ENCODE data around the gene MYO1H.
A peak's percentile ranks its signal among the peaks of the same experiment; 100 is the strongest.

The MYO1H gene

GRCh38 chr12:109475121-109475520 lies 127.4 kb downstream of the MYO1H start:
- Mint-ChIP-seq H3K4me3 (peak overlapping the region; percentile 99), H3K36me3 (ENCODE audit: low read depth) (peaks cover 32% of the 10 kb centered on the region), H3K27me3 (no peaks in the 10 kb centered on the region), H3K27ac (no peak overlapping the region), H3K9me3 (no peaks in the 10 kb centered on the region), H3K4me1 (ENCODE audit: low read depth) (peaks cover 48% of the 10 kb centered on the region)
- DNase-seq = no peak

DNA sequence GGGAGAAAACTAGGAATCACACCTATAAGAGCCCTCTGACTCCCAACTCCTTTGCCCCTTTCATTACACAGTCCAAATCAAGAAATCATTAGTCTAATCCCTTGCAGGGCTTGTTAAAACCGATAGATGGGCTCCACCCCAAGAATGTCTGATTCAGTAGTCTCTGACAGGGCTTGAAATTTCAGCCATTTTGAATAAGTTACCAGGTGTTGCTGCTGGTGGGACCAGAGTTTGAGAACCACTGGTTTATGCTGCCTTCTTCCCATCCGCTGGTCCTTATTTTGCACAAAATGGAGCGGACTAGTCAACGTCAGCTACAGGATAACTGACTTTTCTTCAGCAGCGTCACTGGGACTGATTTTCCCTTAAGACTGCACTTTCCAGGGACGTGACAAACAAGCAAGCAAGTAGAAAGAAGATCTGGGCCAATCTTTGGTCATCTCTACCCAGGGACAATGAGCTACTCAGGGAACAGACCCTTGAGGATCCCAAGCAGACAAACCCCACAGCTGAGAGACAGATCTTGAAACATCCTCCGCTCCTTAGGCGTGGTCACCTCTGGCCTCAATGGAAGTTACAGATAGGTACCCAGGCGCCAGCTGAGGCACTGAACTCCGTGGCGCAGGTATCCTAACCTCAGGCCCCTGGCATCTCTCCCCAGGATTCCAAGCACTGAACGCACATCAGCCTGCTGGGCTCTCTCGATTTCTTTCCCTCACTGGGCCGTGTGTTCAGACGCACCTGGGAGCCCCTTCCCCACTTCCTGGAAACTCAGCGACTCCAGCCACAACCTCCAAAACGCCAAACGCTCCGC lies 128.5 kb downstream of the MYO1H start:
- Mint-ChIP-seq H3K4me1 (ENCODE audit: low read depth) (peaks cover 39% of the 10 kb centered on the region), H3K36me3 (ENCODE audit: low read depth) (peaks cover 29% of the 10 kb centered on the region), H3K27ac (peak overlapping the region; percentile 100), H3K4me3 (peak overlapping the region; percentile 99), H3K9me3 (no peaks in the 10 kb centered on the region), H3K27me3 (no peaks in the 10 kb centered on the region)
- DNase-seq = no peak

GRCh38 chr12:109476807-109477184 lies 129.1 kb downstream of the MYO1H start:
- no peaks in the 10 kb centered on the region for H3K27me3 Mint-ChIP-seq
- DNase-seq = no peak
- H3K36me3 Mint-ChIP-seq (ENCODE audit: low read depth) = peaks cover 30% of the 10 kb centered on the region
- H3K27ac Mint-ChIP-seq = peak overlapping the region; percentile 100
- H3K9me3 Mint-ChIP-seq = no peaks in the 10 kb centered on the region
- peak overlapping the region; percentile 99 for H3K4me3 Mint-ChIP-seq
- peaks cover 39% of the 10 kb centered on the region for H3K4me1 Mint-ChIP-seq (ENCODE audit: low read depth)

DNA sequence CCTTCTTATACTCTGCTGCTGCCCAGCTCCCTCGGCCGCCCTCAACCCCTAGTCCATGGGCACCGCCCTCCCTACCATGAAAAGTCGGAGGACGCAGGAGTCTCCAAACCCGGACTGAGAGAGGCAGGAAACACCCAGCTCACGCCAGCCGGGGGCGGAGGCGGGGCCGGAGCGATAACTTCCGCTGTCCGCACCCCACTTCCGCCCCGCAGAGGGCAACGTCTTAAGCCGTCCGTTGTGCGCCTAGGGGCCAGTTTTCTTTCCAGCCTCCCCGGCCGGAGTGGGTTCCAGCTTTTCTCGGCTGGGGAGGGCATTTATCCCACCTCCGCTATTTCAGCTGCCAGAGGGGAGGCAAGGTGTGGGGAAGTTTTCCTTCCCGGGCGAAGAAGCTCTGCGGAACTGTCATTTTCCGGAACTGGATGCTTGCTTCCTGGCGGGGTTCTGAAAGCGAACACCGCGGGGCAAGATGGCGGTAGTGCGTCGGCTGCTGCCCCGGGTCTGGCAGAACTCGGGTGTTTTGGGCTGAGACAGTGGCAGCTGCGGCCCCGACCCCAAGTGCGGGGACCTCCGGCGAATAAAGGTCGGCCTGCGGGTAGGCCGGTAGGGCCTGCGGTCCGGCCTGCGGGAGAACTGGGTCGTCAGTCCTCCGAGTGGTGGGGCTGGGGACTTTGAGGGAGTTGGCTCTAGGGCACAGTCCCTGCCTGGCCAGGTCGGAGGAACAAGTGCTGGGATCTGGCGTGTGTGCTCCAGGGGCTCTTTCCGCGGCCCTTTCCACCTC lies 129.7 kb downstream of the MYO1H start, which contains the start of the genes KCTD10 and UBE3B:
Gene KCTD10, minus strand, starts transcription at position 116 of the 778 bp plus-strand sequence. Its CDS starts 38 bp downstream, at position 78.
Gene UBE3B, plus strand, starts transcription at position 450 of the 778 bp plus-strand sequence. CDS start 5,918 bp downstream, outside the sequence.
- H3K27ac Mint-ChIP-seq = peak within 1 kb of the TSS; percentile 100
- H3K27me3 Mint-ChIP-seq = no peaks in the 10 kb centered on the region
- peak within 1 kb of the TSS; percentile 99 for H3K4me3 Mint-ChIP-seq
- H3K36me3 Mint-ChIP-seq (ENCODE audit: low read depth) = peaks cover 32% of the 10 kb centered on the region
- H3K4me1 Mint-ChIP-seq (ENCODE audit: low read depth) = peaks cover 39% of the 10 kb centered on the region
- DNase-seq = peak; percentile 92
- no peaks in the 10 kb centered on the region for H3K9me3 Mint-ChIP-seq

DNA sequence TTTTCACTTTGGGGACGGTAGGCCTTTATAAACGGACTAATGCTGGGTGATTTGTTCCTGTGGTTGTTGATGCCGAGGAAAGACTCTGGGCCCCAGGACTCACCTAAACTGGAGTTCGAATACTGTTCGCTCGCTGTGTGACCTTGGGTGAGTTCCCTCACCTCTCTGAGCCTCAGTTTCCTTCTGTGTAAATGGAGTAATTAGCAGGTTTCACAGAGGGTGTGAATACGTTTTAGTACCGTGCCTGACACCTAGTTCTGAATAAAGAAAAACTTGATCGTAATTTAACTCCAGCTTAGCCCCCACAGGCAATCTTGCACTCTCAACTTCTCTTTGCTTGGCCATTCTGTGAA lies 130.2 kb downstream of the MYO1H start:
- Mint-ChIP-seq H3K4me1 (ENCODE audit: low read depth) (peaks cover 37% of the 10 kb centered on the region), H3K27ac (peak overlapping the region; percentile 100), H3K36me3 (ENCODE audit: low read depth) (peaks cover 30% of the 10 kb centered on the region), H3K4me3 (peak overlapping the region; percentile 99), H3K9me3 (no peaks in the 10 kb centered on the region), H3K27me3 (no peaks in the 10 kb centered on the region)
- no peak for DNase-seq

DNA sequence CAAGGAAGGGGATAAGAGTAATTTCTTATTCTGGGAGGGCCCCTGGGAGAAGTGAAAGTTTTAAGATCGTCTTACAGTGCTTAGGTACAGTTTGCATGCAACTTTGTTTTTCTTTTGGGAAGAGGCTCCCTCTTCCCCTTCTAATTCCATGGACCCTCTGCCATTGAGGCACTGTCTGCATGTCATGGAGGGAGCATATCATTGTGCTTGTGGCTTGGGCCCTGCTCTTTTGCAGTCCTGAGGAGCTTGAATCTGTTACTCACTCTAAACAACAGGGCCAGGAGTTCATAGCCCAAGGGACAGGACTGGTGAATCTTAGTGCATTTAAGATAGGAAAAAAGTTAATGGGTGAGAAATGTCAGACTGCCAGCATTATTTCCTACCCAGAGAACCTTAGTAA lies 132.1 kb downstream of the MYO1H start:
- no peaks in the 10 kb centered on the region for H3K27me3 Mint-ChIP-seq
- DNase-seq = no peak
- peaks cover 40% of the 10 kb centered on the region for H3K36me3 Mint-ChIP-seq (ENCODE audit: low read depth)
- peaks cover 32% of the 10 kb centered on the region for H3K4me1 Mint-ChIP-seq (ENCODE audit: low read depth)
- no peaks in the 10 kb centered on the region for H3K9me3 Mint-ChIP-seq
- peak overlapping the region; percentile 6 for H3K27ac Mint-ChIP-seq
- H3K4me3 Mint-ChIP-seq = no peak overlapping the region

- DNase-seq = no peak
- Mint-ChIP-seq H3K27me3 (no peaks in the 10 kb centered on the region), H3K9me3 (no peaks in the 10 kb centered on the region), H3K36me3 (ENCODE audit: low read depth) (peaks cover 46% of the 10 kb centered on the region), H3K4me3 (no peak overlapping the region), H3K4me1 (ENCODE audit: low read depth) (peaks cover 30% of the 10 kb centered on the region), H3K27ac (no peak overlapping the region)
Observed at GRCh38 chr12:109480356-109480755, 132.7 kb downstream of the MYO1H start.

DNA sequence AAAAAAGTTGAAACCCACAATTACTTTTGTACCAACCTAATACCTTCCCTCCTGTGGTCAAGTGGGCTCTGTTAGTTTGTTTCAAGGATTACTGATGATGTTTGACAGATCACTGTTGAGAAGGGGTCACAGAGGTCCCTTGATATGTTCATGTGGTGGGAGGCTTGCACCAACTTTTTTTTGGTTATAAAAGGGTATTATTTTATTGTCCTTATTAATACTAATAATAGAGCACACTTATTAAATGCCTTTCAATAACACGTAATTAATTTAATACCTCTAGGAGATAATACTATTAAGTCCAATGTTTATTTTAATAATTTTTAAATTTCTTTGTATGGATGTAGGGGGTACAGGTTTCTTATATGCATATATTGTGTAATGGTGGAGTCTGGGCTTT lies 134.2 kb downstream of the MYO1H start:
- Mint-ChIP-seq H3K27ac (no peak overlapping the region), H3K36me3 (ENCODE audit: low read depth) (peaks cover 55% of the 10 kb centered on the region), H3K9me3 (no peaks in the 10 kb centered on the region), H3K4me1 (ENCODE audit: low read depth) (peaks cover 15% of the 10 kb centered on the region), H3K4me3 (no peak overlapping the region), H3K27me3 (no peaks in the 10 kb centered on the region)
- no peak for DNase-seq

DNA sequence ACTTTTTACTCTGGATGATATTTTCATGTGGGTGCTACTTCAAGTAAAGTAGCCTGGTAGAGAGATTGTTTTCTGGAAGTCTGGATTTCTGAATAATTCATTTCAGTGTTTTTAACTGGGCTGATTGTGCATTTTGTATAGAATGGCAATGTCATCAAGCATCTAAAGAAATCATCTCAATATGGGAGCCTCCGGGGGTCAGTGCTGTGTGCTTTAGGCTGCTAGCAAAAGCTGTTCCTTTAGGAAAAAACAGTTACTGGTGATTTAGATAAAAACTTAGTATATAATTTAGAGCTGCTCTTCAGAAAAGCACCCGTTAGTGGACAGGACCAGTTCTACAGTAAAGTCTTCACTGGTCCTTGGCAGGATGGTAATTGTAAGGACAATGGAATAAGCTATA lies 134.8 kb downstream of the MYO1H start:
- Mint-ChIP-seq H3K27me3 (no peaks in the 10 kb centered on the region), H3K36me3 (ENCODE audit: low read depth) (peaks cover 55% of the 10 kb centered on the region), H3K4me1 (ENCODE audit: low read depth) (peaks cover 15% of the 10 kb centered on the region), H3K27ac (no peak overlapping the region), H3K4me3 (no peak overlapping the region), H3K9me3 (no peaks in the 10 kb centered on the region)
- DNase-seq = no peak

DNA sequence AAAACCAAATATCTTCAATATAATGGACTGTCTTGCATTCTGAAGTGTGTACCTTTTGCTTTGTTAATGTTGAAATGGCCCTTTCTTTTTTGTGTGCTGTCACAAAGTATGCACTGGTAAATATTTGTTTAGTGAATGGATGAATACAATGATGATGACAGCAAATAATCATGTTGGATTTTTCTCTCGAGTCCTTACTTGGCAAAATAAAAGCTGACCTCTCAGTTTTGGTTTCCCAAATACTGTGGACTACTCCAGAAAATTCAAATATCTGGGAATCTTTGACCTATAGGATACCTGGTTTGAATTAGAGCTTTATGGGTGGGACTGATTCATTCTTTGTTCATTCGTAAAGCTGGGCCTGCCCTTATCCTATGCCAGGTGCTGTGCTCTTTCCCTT lies 135.2 kb downstream of the MYO1H start:
- no peaks in the 10 kb centered on the region for H3K27me3 Mint-ChIP-seq
- H3K36me3 Mint-ChIP-seq (ENCODE audit: low read depth) = peaks cover 55% of the 10 kb centered on the region
- H3K27ac Mint-ChIP-seq = no peak overlapping the region
- no peak for DNase-seq
- no peaks in the 10 kb centered on the region for H3K9me3 Mint-ChIP-seq
- peaks cover 15% of the 10 kb centered on the region for H3K4me1 Mint-ChIP-seq (ENCODE audit: low read depth)
- H3K4me3 Mint-ChIP-seq = no peak overlapping the region

- H3K4me1 Mint-ChIP-seq (ENCODE audit: low read depth) = peaks cover 14% of the 10 kb centered on the region
- no peaks in the 10 kb centered on the region for H3K9me3 Mint-ChIP-seq
- H3K4me3 Mint-ChIP-seq = no peak overlapping the region
- H3K27me3 Mint-ChIP-seq = no peaks in the 10 kb centered on the region
- no peak overlapping the region for H3K27ac Mint-ChIP-seq
- H3K36me3 Mint-ChIP-seq (ENCODE audit: low read depth) = peaks cover 58% of the 10 kb centered on the region
- no peak for DNase-seq
Observed at GRCh38 chr12:109483346-109483745, 135.6 kb downstream of the MYO1H start.

GRCh38 chr12:109485201-109485600 lies 137.5 kb downstream of the MYO1H start:
- Mint-ChIP-seq H3K9me3 (no peaks in the 10 kb centered on the region), H3K4me3 (no peak overlapping the region), H3K4me1 (ENCODE audit: low read depth) (no peaks in the 10 kb centered on the region), H3K27me3 (no peaks in the 10 kb centered on the region), H3K36me3 (ENCODE audit: low read depth) (peaks cover 77% of the 10 kb centered on the region), H3K27ac (no peak overlapping the region)
- no peak for DNase-seq

DNA sequence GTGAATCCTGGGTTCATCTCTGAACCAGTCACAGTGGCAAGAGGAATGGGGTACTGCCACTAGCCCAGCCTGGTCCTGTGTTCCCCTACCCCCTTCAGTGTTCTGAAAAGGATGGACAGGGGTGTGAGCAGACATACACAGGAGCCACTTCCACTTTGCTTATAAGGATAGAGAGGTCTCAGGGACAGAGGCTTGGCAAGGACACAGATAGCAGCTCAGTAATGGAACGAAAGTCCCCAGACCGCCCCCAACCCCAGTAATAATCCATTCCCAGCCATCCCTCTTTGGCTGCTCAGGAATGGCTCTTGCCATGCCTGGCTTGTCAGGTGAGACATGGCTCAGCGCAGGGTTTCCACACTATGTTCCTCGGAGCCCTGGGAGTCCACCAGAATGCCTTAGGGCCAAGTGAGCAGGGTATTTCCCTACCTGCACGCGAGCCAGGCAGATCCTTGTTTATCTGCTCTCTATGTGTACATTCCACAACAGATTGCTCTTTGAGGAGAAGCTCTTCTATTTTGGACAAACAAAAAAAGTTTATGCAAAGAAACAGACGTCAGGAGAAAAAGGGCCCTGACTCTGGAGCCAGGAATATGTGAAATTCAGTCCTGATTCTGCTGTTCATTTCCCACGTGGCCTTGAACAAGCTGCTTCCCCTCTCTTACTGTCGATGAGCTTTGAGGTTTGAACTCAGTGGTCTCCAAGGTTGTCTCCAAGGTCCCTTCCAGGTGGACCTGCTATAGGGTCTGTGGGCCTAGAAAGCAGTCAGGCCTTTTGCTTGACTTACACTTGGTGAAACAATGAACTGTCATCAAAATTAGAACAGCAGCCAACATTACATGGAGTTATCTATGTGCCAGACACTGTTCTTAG lies 139.7 kb downstream of the MYO1H start:
- Mint-ChIP-seq H3K9me3 (no peaks in the 10 kb centered on the region), H3K36me3 (ENCODE audit: low read depth) (peaks cover 92% of the 10 kb centered on the region), H3K27ac (no peak overlapping the region), H3K27me3 (no peaks in the 10 kb centered on the region), H3K4me1 (ENCODE audit: low read depth) (no peaks in the 10 kb centered on the region), H3K4me3 (no peak overlapping the region)
- no peak for DNase-seq

DNA sequence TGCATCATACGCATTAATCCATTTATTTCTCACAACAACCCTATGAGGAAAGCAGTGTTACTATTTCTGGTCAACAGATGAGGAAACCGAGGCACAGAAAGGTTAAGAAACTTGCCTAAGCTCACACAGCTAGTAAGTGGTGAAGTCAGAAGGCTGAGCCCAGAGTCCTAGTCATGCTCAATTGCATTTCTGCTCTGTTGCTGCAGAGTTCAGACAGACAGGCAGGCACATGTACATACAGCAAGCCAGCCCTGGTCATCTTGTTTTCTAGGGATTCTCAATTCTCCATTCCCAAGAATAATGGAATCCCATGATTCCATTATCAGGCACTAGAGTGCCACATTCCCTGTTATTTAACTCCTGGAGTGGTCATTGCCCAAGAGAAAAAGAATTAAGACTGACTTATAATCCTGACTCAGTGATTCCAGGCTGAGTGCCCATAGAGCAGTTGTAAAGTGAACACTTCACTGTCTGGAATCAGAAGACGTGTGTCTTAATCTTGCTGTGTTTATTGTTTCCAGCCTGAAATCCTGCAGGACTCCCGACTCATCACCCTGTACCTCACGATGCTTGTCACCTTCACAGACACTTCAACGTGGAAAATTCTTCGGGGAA lies 140.5 kb downstream of the MYO1H start:
- no peaks in the 10 kb centered on the region for H3K27me3 Mint-ChIP-seq
- no peak for DNase-seq
- no peaks in the 10 kb centered on the region for H3K9me3 Mint-ChIP-seq
- no peak overlapping the region for H3K27ac Mint-ChIP-seq
- no peak overlapping the region for H3K4me3 Mint-ChIP-seq
- peaks cover 94% of the 10 kb centered on the region for H3K36me3 Mint-ChIP-seq (ENCODE audit: low read depth)
- no peaks in the 10 kb centered on the region for H3K4me1 Mint-ChIP-seq (ENCODE audit: low read depth)
